ENCODE data around the gene HPN. TPM values are rescaled to one million over a fixed set of nuclear protein-coding genes. Genes with fewer than 3 reads are reported as not detected.
"Not testable (repeated sequence)": the region's sequence is repeated elsewhere in the genome, so short reads cannot be mapped to it uniquely, and the experiment has no call there.

HPN gene
- total RNA-seq, 2 experiments from 2014 or later: not detected

- Mint-ChIP-seq H3K4me3 (no peak overlapping the region), H3K27ac (no peak overlapping the region), H3K4me1 (peaks cover 3% of the 10 kb centered on the region), H3K9me3 (no peaks in the 10 kb centered on the region), H3K36me3 (ENCODE audit: low read depth) (no peaks in the 10 kb centered on the region), H3K27me3 (peaks cover 7% of the 10 kb centered on the region)
- DNase-seq: no peak
- ChIA-PET CTCF (no interaction called here), POLR2A (no interaction called here)
Measured at GRCh38 chr19:35094656-35095055, 53.1 kb downstream of the HPN start.

GRCh38 chr19:35095667-35096368 is 54.3 kb downstream of the HPN start:
- Mint-ChIP-seq H3K4me3 (no peak overlapping the region), H3K27me3 (no peaks in the 10 kb centered on the region), H3K27ac (no peak overlapping the region), H3K9me3 (no peaks in the 10 kb centered on the region), H3K36me3 (ENCODE audit: low read depth) (no peaks in the 10 kb centered on the region), H3K4me1 (no peaks in the 10 kb centered on the region)
- ChIA-PET CTCF (interaction anchor here (0.7 kb wide), 1 partner anchor 22 kb away, joined by 3 read pairs; no protein-coding TSS in a partner anchor), POLR2A (no interaction called here)
- DNase-seq: no peak

- H3K27ac Mint-ChIP-seq: no peak overlapping the region
- H3K9me3 Mint-ChIP-seq: no peaks in the 10 kb centered on the region
- ChIA-PET POLR2A (no interaction called here), CTCF (interaction anchor here (0.6 to 1.0 kb wide), 3 partner anchors 30 to 248 kb away, joined by 3 to 5 read pairs (median 4); no protein-coding TSS in a partner anchor)
- no peaks in the 10 kb centered on the region for H3K36me3 Mint-ChIP-seq (ENCODE audit: low read depth)
- H3K4me3 Mint-ChIP-seq: no peak overlapping the region
- H3K27me3 Mint-ChIP-seq: no peaks in the 10 kb centered on the region
- H3K4me1 Mint-ChIP-seq: no peaks in the 10 kb centered on the region
- no peak for DNase-seq
Measured at GRCh38 chr19:35098413-35099049, 57.0 kb downstream of the HPN start.

- Mint-ChIP-seq H3K36me3 (ENCODE audit: low read depth) (no peaks in the 10 kb centered on the region), H3K27me3 (no peaks in the 10 kb centered on the region), H3K9me3 (no peaks in the 10 kb centered on the region), H3K4me1 (no peaks in the 10 kb centered on the region), H3K4me3 (no peak overlapping the region), H3K27ac (no peak overlapping the region)
- DNase-seq: no peak
- ChIA-PET CTCF (no interaction called here), POLR2A (no interaction called here)
Measured at GRCh38 chr19:35099155-35099896, 57.8 kb downstream of the HPN start.

- Mint-ChIP-seq H3K4me3 (no peak overlapping the region), H3K27ac (no peak overlapping the region), H3K9me3 (no peaks in the 10 kb centered on the region), H3K27me3 (no peaks in the 10 kb centered on the region), H3K4me1 (no peaks in the 10 kb centered on the region), H3K36me3 (ENCODE audit: low read depth) (no peaks in the 10 kb centered on the region)
- DNase-seq: no peak
- ChIA-PET POLR2A (no interaction called here), CTCF (no interaction called here)
Measured at GRCh38 chr19:35099897-35100275, 58.4 kb downstream of the HPN start.

GRCh38 chr19:35100588-35101533 is 59.3 kb downstream of the HPN start:
- CTCF ChIA-PET: interaction anchor here (0.6 to 1.2 kb wide), 2 partner anchors 12 to 828 kb away, joined by 3 read pairs; no protein-coding TSS in a partner anchor
- no peaks in the 10 kb centered on the region for H3K4me1 Mint-ChIP-seq
- POLR2A ChIA-PET: no interaction called here

GRCh38 chr19:35101949-35102348 is 60.4 kb downstream of the HPN start:
- H3K4me1 Mint-ChIP-seq; H3K9me3 Mint-ChIP-seq; DNase-seq; H3K27me3 Mint-ChIP-seq; H3K4me3 Mint-ChIP-seq; POLR2A ChIA-PET; H3K27ac Mint-ChIP-seq; H3K36me3 Mint-ChIP-seq (ENCODE audit: low read depth): not testable (repeated sequence)
- CTCF ChIA-PET: interaction anchor here (0.6 kb wide), 1 partner anchor 54 kb away, joined by 3 read pairs; no protein-coding TSS in a partner anchor

More at GRCh38 chr19:35100588-35101533, 59.3 kb downstream of the HPN start:
- H3K36me3 Mint-ChIP-seq (ENCODE audit: low read depth): no peaks in the 10 kb centered on the region
- no peaks in the 10 kb centered on the region for H3K27me3 Mint-ChIP-seq
- no peak for DNase-seq
- no peak overlapping the region for H3K27ac Mint-ChIP-seq
- H3K4me3 Mint-ChIP-seq: no peak overlapping the region
- H3K9me3 Mint-ChIP-seq: no peaks in the 10 kb centered on the region

- H3K4me1 Mint-ChIP-seq; CTCF ChIA-PET; POLR2A ChIA-PET; DNase-seq; H3K36me3 Mint-ChIP-seq (ENCODE audit: low read depth); H3K27me3 Mint-ChIP-seq; H3K4me3 Mint-ChIP-seq; H3K9me3 Mint-ChIP-seq; H3K27ac Mint-ChIP-seq: not testable (repeated sequence)
Measured at GRCh38 chr19:35103614-35104013, 62.1 kb downstream of the HPN start.

GRCh38 chr19:35104361-35104760 is 62.8 kb downstream of the HPN start:
- POLR2A ChIA-PET: no interaction called here
- H3K4me3 Mint-ChIP-seq: no peak overlapping the region
- CTCF ChIA-PET: no interaction called here
- H3K27me3 Mint-ChIP-seq: peaks cover 1% of the 10 kb centered on the region
- no peaks in the 10 kb centered on the region for H3K36me3 Mint-ChIP-seq (ENCODE audit: low read depth)
- no peak overlapping the region for H3K27ac Mint-ChIP-seq
- DNase-seq: no peak
- H3K9me3 Mint-ChIP-seq: peaks cover 5% of the 10 kb centered on the region
- H3K4me1 Mint-ChIP-seq: no peaks in the 10 kb centered on the region

- H3K4me1 Mint-ChIP-seq: no peaks in the 10 kb centered on the region
- no peaks in the 10 kb centered on the region for H3K36me3 Mint-ChIP-seq (ENCODE audit: low read depth)
- no peak overlapping the region for H3K27ac Mint-ChIP-seq
- H3K27me3 Mint-ChIP-seq: peaks cover 1% of the 10 kb centered on the region
- peaks cover 5% of the 10 kb centered on the region for H3K9me3 Mint-ChIP-seq
- no peak for DNase-seq
- ChIA-PET CTCF (no interaction called here), POLR2A (no interaction called here)
- no peak overlapping the region for H3K4me3 Mint-ChIP-seq
Measured at GRCh38 chr19:35105047-35105410, 63.5 kb downstream of the HPN start.

- Mint-ChIP-seq H3K27me3 (peaks cover 1% of the 10 kb centered on the region), H3K36me3 (ENCODE audit: low read depth) (no peaks in the 10 kb centered on the region), H3K9me3 (peaks cover 5% of the 10 kb centered on the region), H3K4me1 (no peaks in the 10 kb centered on the region), H3K4me3 (no peak overlapping the region), H3K27ac (no peak overlapping the region)
- ChIA-PET CTCF (interaction anchor here (1.8 kb wide), 1 partner anchor 10 kb away, joined by 6 read pairs; the partner anchor contains the start of gene FXYD3), POLR2A (no interaction called here)
- no peak for DNase-seq
Measured at GRCh38 chr19:35105411-35106290, 64.1 kb downstream of the HPN start.

- Mint-ChIP-seq H3K27me3 (peaks cover 1% of the 10 kb centered on the region), H3K9me3 (peaks cover 5% of the 10 kb centered on the region), H3K4me1 (no peaks in the 10 kb centered on the region), H3K27ac (no peak overlapping the region), H3K36me3 (ENCODE audit: low read depth) (no peaks in the 10 kb centered on the region), H3K4me3 (no peak overlapping the region)
- POLR2A ChIA-PET: no interaction called here
- DNase-seq: no peak
- CTCF ChIA-PET: interaction anchor here (1.8 kb wide), 1 partner anchor 9 kb away, joined by 6 read pairs; the partner anchor contains the start of gene FXYD3
Measured at GRCh38 chr19:35106291-35106583, 64.7 kb downstream of the HPN start.

Data from activated CD4-positive, alpha-beta T cell treated with anti-CD3 and anti-CD28 coated beads, Interleukin-2, amount 10 ng/mL, durations not matched to agents 7 days and 5 days (primary cell).